ENCODE measurements around the gene EML5. TPM values are rescaled to one million over a fixed set of nuclear protein-coding genes. Genes with fewer than 3 reads are reported as not detected.

EML5 gene
- total RNA-seq, 1 donor, result under 0.01 TPM

DNA sequence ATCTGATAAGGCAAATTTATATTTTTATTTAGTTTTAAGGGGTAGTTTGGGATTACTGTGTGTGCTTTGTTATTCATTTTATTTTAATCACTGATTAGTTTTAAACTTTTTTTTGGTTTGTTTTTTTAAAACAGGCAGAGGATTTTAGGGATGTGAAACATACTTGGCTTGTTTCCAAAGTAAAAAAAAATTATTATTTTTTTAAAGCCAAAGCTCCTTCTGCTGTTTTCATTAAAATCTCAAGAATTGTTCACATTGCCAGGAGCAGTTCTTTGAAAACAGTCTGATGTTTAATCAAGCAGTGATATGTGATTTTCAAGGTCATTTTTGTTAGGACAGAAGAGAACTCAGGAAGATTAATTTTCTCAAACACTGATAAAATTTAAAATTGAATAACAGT, 42.9 kb upstream of the EML5 start:
- peak; percentile 41 for DNase-seq (ENCODE audit: low read depth)
- H3K4me3 ChIP-seq (ENCODE audit: low read depth, low read length), result no peak overlapping the region
- no peak for TF ChIP-seq CTCF (IDR thresholded peaks at IDR 0.05; ENCODE audit: insufficient read depth, low read length)

DNA sequence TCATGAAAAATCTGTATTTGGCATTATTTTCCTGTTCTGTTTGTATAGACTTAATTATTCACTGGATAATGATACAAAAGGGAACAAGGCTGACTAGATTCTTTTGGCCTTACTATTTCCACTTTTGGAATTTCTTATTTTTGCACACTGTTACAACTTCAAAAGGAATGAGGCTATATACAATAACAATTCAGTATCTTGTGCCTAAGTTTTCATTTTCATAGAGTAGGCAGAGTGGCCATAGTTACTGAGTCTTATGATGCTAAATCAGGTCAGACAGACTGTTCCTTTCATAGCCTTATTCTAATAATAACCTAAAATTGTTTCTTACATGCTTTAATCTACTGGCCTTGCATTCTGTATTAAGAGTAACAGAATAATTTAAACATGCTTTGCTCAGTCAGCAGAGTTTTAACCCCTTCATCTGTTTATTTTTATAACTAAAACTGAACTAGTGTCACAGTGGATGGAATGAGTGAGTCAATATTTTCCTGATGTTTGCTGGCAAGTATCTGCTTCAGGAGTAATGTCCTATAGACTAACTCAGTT, 42.2 kb upstream of the EML5 start:
- no peak for TF ChIP-seq CTCF (IDR thresholded peaks at IDR 0.05; ENCODE audit: insufficient read depth, low read length)
- H3K4me3 ChIP-seq (ENCODE audit: low read depth, low read length), result no peak overlapping the region
- peak; percentile 55 for DNase-seq (ENCODE audit: low read depth)

GRCh38 chr14:88831284-88831683, 38.5 kb upstream of the EML5 start:
- no peak for TF ChIP-seq CTCF (IDR thresholded peaks at IDR 0.05; ENCODE audit: insufficient read depth, low read length)
- DNase-seq (ENCODE audit: low read depth), result peak; percentile 88
- no peak overlapping the region for H3K4me3 ChIP-seq (ENCODE audit: low read depth, low read length)

DNA sequence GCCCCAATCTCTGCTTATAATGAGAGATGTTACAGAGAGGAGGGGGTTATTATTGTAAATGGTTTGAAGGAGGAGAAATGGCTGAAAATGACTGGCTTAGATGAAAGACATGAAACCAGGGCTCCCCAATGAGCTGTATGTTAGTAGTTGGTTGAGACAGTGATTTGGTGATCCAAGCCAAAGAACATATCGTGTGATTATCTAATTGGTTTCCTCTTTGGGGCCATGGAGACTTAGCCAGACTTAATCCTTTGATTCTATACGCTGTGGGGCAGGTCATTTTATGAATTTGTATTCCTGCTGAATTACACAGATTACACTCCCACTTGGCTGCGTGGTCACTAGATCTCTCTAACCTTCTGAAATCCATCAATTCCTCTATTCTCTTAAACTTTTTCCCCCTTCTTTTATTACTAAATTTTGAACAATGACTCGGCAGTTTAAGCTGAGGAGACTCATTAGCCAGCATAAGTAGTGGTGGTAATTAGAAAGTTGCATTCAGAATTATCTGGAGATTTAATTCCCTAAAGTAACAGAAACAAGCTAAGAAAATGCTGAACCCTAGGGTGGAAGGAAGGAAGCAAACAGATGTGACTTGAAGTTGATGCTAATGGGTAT, 37.0 kb upstream of the EML5 start:
- no peak for DNase-seq (ENCODE audit: low read depth)
- TF ChIP-seq CTCF (IDR thresholded peaks at IDR 0.05; ENCODE audit: insufficient read depth, low read length), result no peak
- H3K4me3 ChIP-seq (ENCODE audit: low read depth, low read length), result no peak overlapping the region

DNA sequence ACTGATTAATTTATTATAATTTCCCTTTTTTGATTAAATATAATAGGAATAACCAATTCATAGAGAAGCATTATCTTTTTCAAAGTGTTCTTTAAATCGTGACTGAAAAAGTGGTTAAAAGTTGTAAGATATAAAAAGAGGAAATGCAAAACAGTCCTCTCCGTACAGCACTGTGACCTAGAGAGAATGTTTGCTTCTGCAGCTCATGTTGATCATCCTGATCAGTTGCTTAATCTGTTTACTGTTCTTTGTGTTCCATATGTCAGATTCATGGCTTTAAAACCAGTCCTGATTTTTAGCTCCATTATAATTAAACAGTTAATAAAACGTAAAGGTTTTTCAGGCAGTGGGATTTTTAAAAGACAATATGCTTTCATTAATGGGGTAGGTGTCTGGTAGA, 36.4 kb upstream of the EML5 start:
- no peak overlapping the region for H3K4me3 ChIP-seq (ENCODE audit: low read depth, low read length)
- no peak for DNase-seq (ENCODE audit: low read depth)
- no peak for TF ChIP-seq CTCF (IDR thresholded peaks at IDR 0.05; ENCODE audit: insufficient read depth, low read length)

DNA sequence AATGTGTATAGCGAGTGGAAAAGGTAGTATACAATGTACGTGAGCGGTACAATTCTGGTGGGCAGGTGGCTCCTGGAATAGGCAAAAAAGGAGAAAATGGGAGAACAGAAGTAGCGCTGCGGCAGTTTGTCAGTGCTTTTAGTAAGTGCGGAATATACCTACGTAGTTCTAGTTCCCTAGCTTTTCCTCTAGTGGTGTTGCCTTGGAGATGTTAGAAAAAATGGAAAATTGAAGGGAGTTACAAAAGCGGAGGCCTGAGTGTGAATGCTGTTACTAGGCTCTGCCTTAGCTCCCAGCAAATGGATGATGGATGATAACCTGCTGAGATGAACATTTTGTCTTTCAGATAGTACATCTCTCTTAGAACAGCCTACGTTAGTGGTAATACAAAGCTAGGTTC, 32.8 kb upstream of the EML5 start:
- TF ChIP-seq CTCF (IDR thresholded peaks at IDR 0.05; ENCODE audit: insufficient read depth, low read length), result no peak
- DNase-seq (ENCODE audit: low read depth), result no peak
- peak overlapping the region; percentile 88 for H3K4me3 ChIP-seq (ENCODE audit: low read depth, low read length)

- no peak for TF ChIP-seq CTCF (IDR thresholded peaks at IDR 0.05; ENCODE audit: insufficient read depth, low read length)
- peak overlapping the region; percentile 88 for H3K4me3 ChIP-seq (ENCODE audit: low read depth, low read length)
- peak; percentile 25 for DNase-seq (ENCODE audit: low read depth)
These were observed 32.3 kb upstream of the EML5 start for GRCh38 chr14:88825078-88825458.

Data from fibroblast of the aortic adventitia (primary cell).